K562 (cell line): ENCODE results near the gene C1QTNF8. TPM values are rescaled to one million over a fixed set of nuclear protein-coding genes. Genes with fewer than 3 reads are reported as not detected.

ENCODE experiments used
- ATAC-seq: fragments of 200-7000 bp; cut with Tn5 transposase; 3 replicates; pipeline ENCODE4 v1.9.1; 2020; ENCODE audit warnings: moderate library complexity
- BruUV-seq: library from RNA; stranded (reverse); fragments of 400-500 nt; replicated peaks from 2 replicates; lab custom pipeline; 2021; lab: Mats Ljungman, UMichigan
- CTCF ChIA-PET: fragments of 300-600 bp; formaldehyde crosslinking; extraction: SDS; loops from one replicate; lab custom pipeline; 2021; ENCODE audit warnings: low intra/inter-chr PET ratio; lab: Yijun Ruan, JAX
- POLR2A ChIA-PET: fragments of 300-600, 350-650 bp; sonication (Branson Sonifier 250); formaldehyde crosslinking; extraction: SDS; loops from one replicate; lab custom pipeline; 2021; ENCODE audit warnings: antibody characterized with exemption, inconsistent platforms; lab: Yijun Ruan, JAX
- DNase-seq, 4 experiments: peaks; one replicate each; pipeline versions ENCODE4 v3.0.0 to v3.0.0-alpha.2; 2011 to 2018; ENCODE audit warnings: low spot score in 3 of 4, mixed read lengths in 3 of 4; ENCODE audit errors: extremely low read depth in 1 of 4
- FAIRE-seq: peaks from 2 replicates; lab custom pipeline; 2011; peaks lifted over from hg19 to GRCh38; lab: Jason Lieb, UNC
- H2AFZ ChIP-seq: 2 replicates; pipeline ENCODE4 v1.6.0; 2011; ENCODE audit warnings: low read depth, low read length, control low read depth, inconsistent platforms
- H3K27ac ChIP-seq: fragments of 200-600 bp; 3 replicates; pipeline ENCODE4 v1.8.0; 2011; ENCODE audit warnings: low read depth, mild to moderate bottlenecking, control low read depth, inconsistent platforms, low read length, moderate library complexity, mixed read lengths; ENCODE audit errors: extremely low read depth
- H3K27me3 ChIP-seq, 2 experiments: fragments of 300-600 bp in 1 of 2; 2 replicates in 1 of 2; 3 replicates in 1 of 2; pipeline versions ENCODE4 v1.6.0 to v1.8.0; 2011; ENCODE audit warnings: inconsistent platforms in 2 of 2, low read length in 2 of 2, mild to moderate bottlenecking in 1 of 2, mixed read lengths in 1 of 2, moderate library complexity in 1 of 2; ENCODE audit not compliant: control insufficient read depth in 2 of 2, insufficient read depth in 2 of 2
- H3K36me3 ChIP-seq: fragments of 300-600 bp; 3 replicates; pipeline ENCODE4 v1.8.0; 2011; ENCODE audit warnings: mild to moderate bottlenecking, low read length, inconsistent platforms; ENCODE audit not compliant: control insufficient read depth, insufficient read depth
- H3K4me1 ChIP-seq, 2 experiments: fragments of 200-600 bp in 1 of 2; replicated peaks in 1 of 2; 2 replicates in 1 of 2; 3 replicates in 1 of 2; pipeline versions ENCODE4 v1.5.1 to v1.8.0; 2011; ENCODE audit warnings: inconsistent platforms in 2 of 2, low read length in 2 of 2, mild to moderate bottlenecking in 1 of 2, mixed read lengths in 1 of 2, moderate library complexity in 1 of 2; ENCODE audit not compliant: control insufficient read depth in 2 of 2, insufficient read depth in 2 of 2
- H3K4me2 ChIP-seq: 2 replicates; pipeline ENCODE4 v1.6.1; 2011; ENCODE audit warnings: low read length, control low read depth, inconsistent platforms, mixed read lengths; ENCODE audit not compliant: insufficient read depth
- H3K4me3 ChIP-seq: fragments of 200-600 bp; sonication (generic), shearing (Covaris generic); 2 replicates; pipeline ENCODE4 v1.5.1; 2016; ENCODE audit warnings: control low read depth, inconsistent platforms
- H3K79me2 ChIP-seq: fragments of 200-600 bp; 3 replicates; pipeline ENCODE4 v1.8.0; 2011; ENCODE audit warnings: low read length, inconsistent platforms; ENCODE audit not compliant: control insufficient read depth, insufficient read depth
- H3K9ac ChIP-seq, 2 experiments: 2 replicates each; pipeline versions ENCODE4 v1.6.0 to v1.6.1; 2011; ENCODE audit warnings: low read depth in 2 of 2, low read length in 2 of 2, control low read depth in 1 of 2, inconsistent platforms in 1 of 2, mild to moderate bottlenecking in 1 of 2, mixed read lengths in 1 of 2; ENCODE audit not compliant: insufficient read depth in 1 of 2
- H3K9me1 ChIP-seq: one replicate; pipeline ENCODE4 v1.6.0; 2011; ENCODE audit warnings: inconsistent platforms, mild to moderate bottlenecking, low read length, moderate library complexity; ENCODE audit not compliant: control insufficient read depth, insufficient read depth
- H3K9me3 ChIP-seq: replicated peaks from 2 replicates; pipeline ENCODE4 v1.5.1; 2011; ENCODE audit warnings: low read depth, low read length, inconsistent platforms; ENCODE audit not compliant: control insufficient read depth, insufficient read depth
- H4K20me1 ChIP-seq: replicated peaks from 2 replicates; pipeline ENCODE4 v1.6.1; 2011; ENCODE audit warnings: low read length, inconsistent platforms, mixed read lengths; ENCODE audit not compliant: control insufficient read depth, insufficient read depth
- ATF7 ChIP-seq: fragments of 450-650 bp; IDR thresholded peaks from 2 replicates; pipeline ENCODE4 v1.7.1; 2014; ENCODE audit warnings: mild to moderate bottlenecking, moderate library complexity
- CAMTA2 ChIP-seq: fragments of 250-450 bp; sonication (Bioruptor Pico); conservative IDR thresholded peaks from 2 replicates; pipeline ENCODE4 v1.5.1; 2022
- CBFA2T3 ChIP-seq: fragments of 450-650 bp; IDR thresholded peaks from 2 replicates; pipeline ENCODE4 v1.6.1; 2017
- GABPA ChIP-seq: fragments of 200-800 bp; sonication (Bioruptor generic); conservative IDR thresholded peaks from 2 replicates; pipeline ENCODE4 v1.6.1; 2016; ENCODE audit warnings: low read depth, missing genetic modification characterization, missing compliant biosample characterization
- HES1 ChIP-seq: fragments of 450-650 bp; IDR thresholded peaks from 2 replicates; pipeline ENCODE4 v1.6.1; 2016; ENCODE audit warnings: low read depth, mild to moderate bottlenecking, moderate library complexity
- NR0B1 ChIP-seq: fragments of 450-650 bp; IDR thresholded peaks from one replicate; pipeline ENCODE4 v1.6.1; 2018; ENCODE audit warnings: mild to moderate bottlenecking, moderate library complexity; ENCODE audit not compliant: partially characterized antibody
- PATZ1 ChIP-seq: fragments of 250-450 bp; sonication (Bioruptor Pico); IDR thresholded peaks from 2 replicates; pipeline ENCODE4 v1.5.0; 2020; ENCODE audit warnings: mild to moderate bottlenecking, borderline replicate concordance
- SMARCE1 ChIP-seq: fragments of 450-650 bp; IDR thresholded peaks from 2 replicates; pipeline ENCODE4 v1.7.1; 2016; ENCODE audit warnings: mild to moderate bottlenecking
- ZNF133 ChIP-seq: fragments of 250-450 bp; sonication (Bioruptor Pico); IDR thresholded peaks from 2 replicates; pipeline ENCODE4 v1.4.0; 2020; ENCODE audit warnings: mild to moderate bottlenecking
- ZNF347 ChIP-seq: fragments of 450-650 bp; formaldehyde crosslinking; IDR thresholded peaks from 2 replicates; pipeline ENCODE4 v1.4.0; 2020; ENCODE audit warnings: low read depth, mild to moderate bottlenecking, moderate library complexity
- WGBS: fragments of 100-300 bp; shearing (Covaris generic); methylation state at CpG from one replicate; pipeline ENCODE4 v1.1.6; 2016; ENCODE audit warnings: low coverage, mixed read lengths; ENCODE audit not compliant: insufficient coverage; ENCODE audit errors: missing lambda C conversion rate; 5-methylcytosine and 5-hydroxymethylcytosine counted together
- in situ Hi-C: fragments of 300-500 bp; cut with MboI; formaldehyde crosslinking; loops from 4 replicates; pipeline ENCODE4 v1.15.0; 2018; ENCODE audit warnings: inconsistent platforms, mixed read lengths
- intact Hi-C: fragments of 100-400 bp; cut with micrococcal nuclease; formaldehyde crosslinking; loops from 2 replicates; pipeline ENCODE4 v1.14.2; 2022
- polyA plus RNA-seq, 8 experiments: library from polyadenylated mRNA; depleted of rRNA in 4 of 8; stranded (reverse) in 5 of 8; unstranded in 3 of 8; fragments of >200 nt; fragmentation: Nextera tagmentation in 2 of 8; fragmentation: Illumina TruSeq in 1 of 8; extraction: Ambion mirVana in 2 of 8; extraction: Trizol in 1 of 8; gene quantifications; 2 replicates each; pipeline versions ENCODE4 v1.2.1 to v1.2.3, GENCODE V29; 2011 to 2014; ENCODE audit warnings: inconsistent platforms in 1 of 8, missing spikeins in 1 of 8
- total RNA-seq, 7 experiments: library from RNA; depleted of rRNA in 6 of 7; stranded (reverse); fragments of >200 nt in 6 of 7; fragmentation: Illumina TruSeq in 2 of 7; extraction: Trizol in 2 of 7; gene quantifications; 2 replicates each; pipeline versions ENCODE4 v1.2.1 to v1.2.3, GENCODE V29; 2011 to 2021; ENCODE audit warnings: low replicate concordance in 1 of 7
- TF ChIP-seq, protein P1 (sequence below), 2 experiments: IDR thresholded peaks; 2 replicates each; pipeline ENCODE4 v1.6.1; 2012; ENCODE audit warnings: improper control_type of control experiment in 2 of 2, low read depth in 2 of 2, low read length in 2 of 2, borderline replicate concordance in 1 of 2

C1QTNF8 gene
- total and polyA plus RNA-seq, 9 of the 15 experiments (the other 6 are each of a cell fraction or from before 2014, with no cell fraction given) = not detected

DNA sequence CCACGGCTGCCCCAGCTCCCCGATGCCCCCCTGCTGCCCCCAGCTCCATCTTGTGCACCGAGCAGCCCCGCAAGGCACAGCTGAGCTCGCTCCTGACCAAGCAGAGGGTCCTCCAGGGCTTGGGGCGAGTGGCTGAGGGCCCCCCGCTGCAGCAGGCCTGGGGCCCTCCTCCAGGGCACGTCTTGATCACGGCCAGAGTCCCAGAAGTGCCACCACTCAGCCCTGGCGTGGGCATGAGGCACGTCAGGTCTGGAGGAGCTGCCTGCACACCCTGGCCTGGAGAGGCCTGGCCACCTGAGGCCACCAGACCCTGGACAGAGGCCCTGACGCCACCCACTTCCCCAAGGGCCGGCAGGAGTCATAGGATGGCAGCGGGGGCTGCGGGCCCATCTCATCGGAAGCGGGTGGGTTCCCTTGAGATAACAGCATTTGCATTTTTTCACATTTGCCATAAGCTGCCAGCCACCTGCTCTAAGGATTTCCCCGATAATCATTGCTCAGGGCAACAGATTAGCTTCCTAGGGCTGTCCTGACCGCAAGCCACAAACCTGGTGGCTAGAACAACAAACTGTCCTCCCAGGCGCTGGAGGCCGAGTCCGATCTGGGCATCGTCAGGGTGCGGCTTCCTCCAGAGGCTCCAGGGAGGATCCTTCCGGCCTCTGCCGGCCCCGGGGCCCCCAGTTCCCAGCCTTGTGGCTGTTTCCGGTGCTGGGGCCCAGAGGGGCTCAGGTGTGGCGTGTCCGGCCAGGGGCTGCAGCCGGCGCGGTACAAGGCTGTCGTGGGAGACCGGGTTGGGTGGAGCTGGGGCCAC lies 23.9 kb upstream of the C1QTNF8 start:
- Histone ChIP-seq H3K9ac (no peak overlapping the region), H3K36me3 (no peaks in the 10 kb centered on the region), H3K79me2 (no peaks in the 10 kb centered on the region), H3K27me3 (peaks cover 7 to 63% of the 10 kb centered on the region in 2 experiments; a peak in 3 of 5 replicates), H3K4me2 (no peak overlapping the region), H3K9me3 (no peaks in the 10 kb centered on the region), H4K20me1 (peaks cover 5% of the 10 kb centered on the region; the same call in 1 of the 2 replicates), H3K27ac (no peak overlapping the region), H3K4me3 (no peak overlapping the region), H3K9me1 (no peaks in the 10 kb centered on the region), H2AFZ (no peak overlapping the region), H3K4me1 (peaks cover 0 to 73% of the 10 kb centered on the region in 2 experiments; a peak in 2 of 5 replicates)
- no TSS peak for BruUV-seq
- FAIRE-seq = no peak
- WGBS = 3% methylated on average over 31 of the region's 35 CpGs
- in situ Hi-C loops (no loop called here), intact Hi-C loops (no loop called here)
- ATAC-seq = peak; percentile 53
- peak in 2 of 4 experiments; percentile 22 to 23 for DNase-seq
- POLR2A ChIA-PET = interaction anchor here (0.5 to 0.6 kb wide), 2 partner anchors 50 to 190 kb away, joined by 3 to 4 read pairs; no protein-coding TSS in a partner anchor
- CTCF ChIA-PET = no interaction called here
- TF ChIP-seq ZNF133 (CRISPR knock-in tag) (no peak), CAMTA2 (CRISPR knock-in tag) (no peak), SMARCE1 (no peak), ZNF347 (CRISPR knock-in tag) (no peak), ATF7 (no peak), GABPA (peak; percentile 69), HES1 (no peak), NR0B1 (no peak), PATZ1 (CRISPR knock-in tag) (no peak), CBFA2T3 (peak; percentile 51)
- TF ChIP-seq, protein P1, sequence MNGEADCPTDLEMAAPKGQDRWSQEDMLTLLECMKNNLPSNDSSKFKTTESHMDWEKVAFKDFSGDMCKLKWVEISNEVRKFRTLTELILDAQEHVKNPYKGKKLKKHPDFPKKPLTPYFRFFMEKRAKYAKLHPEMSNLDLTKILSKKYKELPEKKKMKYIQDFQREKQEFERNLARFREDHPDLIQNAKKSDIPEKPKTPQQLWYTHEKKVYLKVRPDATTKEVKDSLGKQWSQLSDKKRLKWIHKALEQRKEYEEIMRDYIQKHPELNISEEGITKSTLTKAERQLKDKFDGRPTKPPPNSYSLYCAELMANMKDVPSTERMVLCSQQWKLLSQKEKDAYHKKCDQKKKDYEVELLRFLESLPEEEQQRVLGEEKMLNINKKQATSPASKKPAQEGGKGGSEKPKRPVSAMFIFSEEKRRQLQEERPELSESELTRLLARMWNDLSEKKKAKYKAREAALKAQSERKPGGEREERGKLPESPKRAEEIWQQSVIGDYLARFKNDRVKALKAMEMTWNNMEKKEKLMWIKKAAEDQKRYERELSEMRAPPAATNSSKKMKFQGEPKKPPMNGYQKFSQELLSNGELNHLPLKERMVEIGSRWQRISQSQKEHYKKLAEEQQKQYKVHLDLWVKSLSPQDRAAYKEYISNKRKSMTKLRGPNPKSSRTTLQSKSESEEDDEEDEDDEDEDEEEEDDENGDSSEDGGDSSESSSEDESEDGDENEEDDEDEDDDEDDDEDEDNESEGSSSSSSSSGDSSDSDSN (IDR thresholded peaks at IDR 0.05; ENCODE audit: borderline replicate concordance in 1 of 2, low read depth in 2 of 2, low read length in 2 of 2) = peak in 1 of 2 experiments; percentile 71; a peak in 1 of 4 replicates
